ENCODE data around the gene HSD17B7.

Gene HSD17B7

DNA sequence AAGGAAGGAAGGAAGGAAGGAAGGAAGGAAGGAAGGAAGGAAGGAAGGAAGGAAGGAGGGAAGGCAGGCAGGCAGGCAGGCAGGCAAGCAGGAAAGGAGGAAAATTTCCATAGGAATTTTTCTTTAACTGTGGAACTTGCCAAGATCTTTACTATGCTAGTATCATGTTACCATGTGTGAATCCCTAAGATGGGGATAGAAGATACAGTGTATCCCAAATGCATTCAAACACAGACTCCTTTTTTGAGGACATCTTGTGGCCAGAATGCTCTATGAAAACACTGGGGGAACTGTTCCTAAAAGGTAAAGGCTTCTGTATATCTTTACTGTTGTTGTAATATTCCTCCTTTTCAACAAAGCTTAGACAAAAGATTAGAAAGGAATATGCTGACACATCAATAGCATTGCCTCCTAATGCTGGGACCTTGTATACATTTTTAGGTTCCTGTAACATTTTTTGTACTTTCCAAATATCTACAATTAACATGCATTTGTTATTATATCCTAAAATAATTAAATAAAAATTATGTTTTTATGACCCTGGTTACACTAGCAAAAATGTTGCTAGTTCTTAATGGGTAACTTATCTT is 49.8 kb downstream of the HSD17B7 start:
- H3K27ac ChIP-seq (ENCODE audit: low read depth, low read length): no peak overlapping the region
- no peaks in the 10 kb centered on the region for H3K9me3 ChIP-seq (ENCODE audit: control insufficient read depth, insufficient read depth, low read length)
- no peak overlapping the region for H3K9ac ChIP-seq (ENCODE audit: low read depth, low read length)
- no peak overlapping the region for H3K4me3 ChIP-seq (ENCODE audit: low read depth, low read length)
- no peaks in the 10 kb centered on the region for H3K36me3 ChIP-seq (ENCODE audit: control insufficient read depth, insufficient read depth, low read length)
- no peaks in the 10 kb centered on the region for H3K27me3 ChIP-seq (ENCODE audit: control insufficient read depth, insufficient read depth, low read length)
- no peaks in the 10 kb centered on the region for H3K4me1 ChIP-seq (ENCODE audit: control insufficient read depth, insufficient read depth, low read length)

DNA sequence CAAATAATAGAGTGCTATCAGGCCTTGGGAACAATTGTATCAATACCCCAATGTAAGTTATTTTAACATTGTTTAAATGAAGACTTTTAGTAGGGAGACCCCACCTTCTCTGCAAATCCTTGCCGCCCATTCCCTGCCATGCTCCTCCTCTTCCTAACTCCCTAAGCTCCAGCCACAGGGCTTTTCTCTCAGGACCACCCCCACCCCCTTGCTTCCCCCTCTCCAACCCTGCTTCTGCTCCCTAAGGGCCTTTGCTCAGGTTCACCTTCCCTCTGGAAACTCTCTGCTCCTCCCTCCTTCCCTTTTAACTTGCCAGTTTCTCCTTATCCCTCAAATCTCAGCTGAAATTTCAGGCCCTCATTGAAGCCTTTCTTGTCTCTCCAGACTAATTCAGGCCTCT is 53.7 kb downstream of the HSD17B7 start:
- Histone ChIP-seq H3K9ac (ENCODE audit: low read depth, low read length) (no peak overlapping the region), H3K27me3 (ENCODE audit: control insufficient read depth, insufficient read depth, low read length) (no peaks in the 10 kb centered on the region), H3K9me3 (ENCODE audit: control insufficient read depth, insufficient read depth, low read length) (no peaks in the 10 kb centered on the region)

DNA sequence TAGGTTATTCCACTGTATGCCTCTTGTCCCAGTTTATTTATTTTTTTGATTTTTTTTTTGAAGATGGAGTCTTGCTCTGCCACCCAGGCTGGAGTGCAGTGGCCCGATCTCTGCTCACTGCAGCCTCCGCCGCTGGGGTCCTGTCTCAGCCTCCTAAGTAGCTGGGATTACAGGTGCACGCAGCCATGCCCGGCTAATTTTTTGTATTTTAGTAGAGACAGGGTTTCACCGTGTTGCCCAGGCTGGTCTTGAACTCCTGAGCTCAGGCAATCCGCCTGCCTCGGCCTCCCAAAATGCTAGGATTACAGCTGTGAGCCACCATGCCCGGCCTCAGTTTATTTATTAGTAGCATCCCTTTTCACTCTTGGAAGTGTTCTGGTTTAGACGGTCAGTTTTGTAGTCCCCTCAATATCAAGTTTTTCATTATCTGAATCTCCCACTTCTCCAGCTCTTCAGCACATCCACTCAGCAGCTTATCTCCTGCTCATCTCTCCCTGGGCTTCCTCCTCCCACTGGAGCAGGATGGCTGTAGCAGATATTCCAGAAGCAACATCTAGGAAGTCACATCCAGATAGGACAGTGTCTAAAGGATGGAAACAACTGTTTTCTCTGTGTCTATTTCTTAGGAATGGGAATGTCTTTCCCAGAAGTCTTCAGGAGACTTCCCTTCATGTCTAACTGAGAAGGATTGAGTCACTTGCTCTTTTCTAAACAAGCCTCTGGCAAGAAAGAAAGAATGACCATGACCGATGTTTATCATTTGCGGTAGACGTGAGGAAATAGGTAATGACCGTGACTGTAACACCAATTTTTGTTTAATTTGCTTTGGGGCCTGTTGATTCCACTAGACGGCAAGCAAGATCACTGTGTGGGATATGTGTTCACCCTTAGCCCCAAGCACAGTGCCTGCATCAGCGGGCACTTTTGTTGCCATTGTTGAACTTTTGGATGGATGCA is 56.0 kb downstream of the HSD17B7 start:
- no peak overlapping the region for H3K4me3 ChIP-seq (ENCODE audit: low read depth, low read length)
- no peak overlapping the region for H3K27ac ChIP-seq (ENCODE audit: low read depth, low read length)
- no peaks in the 10 kb centered on the region for H3K27me3 ChIP-seq (ENCODE audit: control insufficient read depth, insufficient read depth, low read length)
- H3K9ac ChIP-seq (ENCODE audit: low read depth, low read length): no peak overlapping the region
- no peaks in the 10 kb centered on the region for H3K4me1 ChIP-seq (ENCODE audit: control insufficient read depth, insufficient read depth, low read length)
- H3K9me3 ChIP-seq (ENCODE audit: control insufficient read depth, insufficient read depth, low read length): no peaks in the 10 kb centered on the region
- H3K36me3 ChIP-seq (ENCODE audit: control insufficient read depth, insufficient read depth, low read length): no peaks in the 10 kb centered on the region

More for the DNA sequence above, 53.7 kb downstream of the HSD17B7 start:
- Histone ChIP-seq H3K36me3 (ENCODE audit: control insufficient read depth, insufficient read depth, low read length) (no peaks in the 10 kb centered on the region), H3K4me1 (ENCODE audit: control insufficient read depth, insufficient read depth, low read length) (no peaks in the 10 kb centered on the region), H3K27ac (ENCODE audit: low read depth, low read length) (no peak overlapping the region), H3K4me3 (ENCODE audit: low read depth, low read length) (no peak overlapping the region)

DNA sequence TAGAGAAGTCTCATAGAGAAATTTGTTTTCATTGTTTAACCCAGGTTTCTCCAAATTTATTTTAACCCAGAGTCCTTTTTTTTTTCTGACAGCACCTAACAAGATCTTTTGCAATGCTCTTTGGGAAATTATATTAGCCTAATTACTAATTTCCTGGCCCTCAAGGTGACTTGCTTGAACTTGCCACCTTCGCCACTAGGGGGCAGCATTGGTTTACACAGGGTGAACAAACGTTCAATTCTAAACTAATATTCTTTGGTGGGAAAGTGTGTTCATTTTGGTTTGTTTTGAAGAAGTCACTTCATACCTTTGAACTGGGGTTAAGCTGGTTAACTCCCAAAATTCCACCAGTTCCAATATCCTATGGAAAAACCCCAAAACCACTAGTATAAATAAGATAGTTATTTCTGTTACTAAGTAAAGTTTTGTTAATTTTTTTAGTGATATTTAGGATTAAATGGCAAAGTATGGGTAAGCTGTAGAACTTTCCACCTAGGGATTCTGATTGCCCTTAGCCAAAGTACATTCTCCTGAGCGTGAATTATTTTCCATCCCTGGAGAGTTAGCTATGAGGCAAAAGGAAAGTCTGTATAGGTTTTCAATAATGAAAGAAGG is 57.4 kb downstream of the HSD17B7 start:
- Histone ChIP-seq H3K4me1 (ENCODE audit: control insufficient read depth, insufficient read depth, low read length) (no peaks in the 10 kb centered on the region), H3K36me3 (ENCODE audit: control insufficient read depth, insufficient read depth, low read length) (no peaks in the 10 kb centered on the region), H3K4me3 (ENCODE audit: low read depth, low read length) (no peak overlapping the region), H3K27ac (ENCODE audit: low read depth, low read length) (no peak overlapping the region), H3K9ac (ENCODE audit: low read depth, low read length) (no peak overlapping the region), H3K27me3 (ENCODE audit: control insufficient read depth, insufficient read depth, low read length) (no peaks in the 10 kb centered on the region), H3K9me3 (ENCODE audit: control insufficient read depth, insufficient read depth, low read length) (no peaks in the 10 kb centered on the region)

DNA sequence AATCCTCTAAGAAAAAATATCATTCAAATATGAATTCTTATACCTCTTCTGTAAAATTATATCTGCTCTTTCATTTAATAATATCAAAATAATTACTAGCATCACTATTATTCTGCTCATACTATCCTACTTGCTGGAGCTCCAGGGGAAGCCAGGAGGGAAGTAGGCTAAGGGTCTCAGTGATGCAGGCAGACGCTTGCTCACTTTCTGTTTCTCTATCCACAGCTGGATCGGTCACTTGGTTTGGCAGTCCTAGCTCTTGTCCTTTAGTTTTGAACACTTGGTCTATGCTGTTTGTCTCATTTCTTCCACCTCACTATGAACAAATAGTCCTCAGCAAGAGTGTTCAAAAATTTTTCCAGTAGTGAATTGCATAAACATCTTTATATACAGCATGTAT is 59.2 kb downstream of the HSD17B7 start:
- Histone ChIP-seq H3K9ac (ENCODE audit: low read depth, low read length) (no peak overlapping the region), H3K27ac (ENCODE audit: low read depth, low read length) (no peak overlapping the region), H3K9me3 (ENCODE audit: control insufficient read depth, insufficient read depth, low read length) (no peaks in the 10 kb centered on the region), H3K4me1 (ENCODE audit: control insufficient read depth, insufficient read depth, low read length) (no peaks in the 10 kb centered on the region), H3K36me3 (ENCODE audit: control insufficient read depth, insufficient read depth, low read length) (no peaks in the 10 kb centered on the region), H3K4me3 (ENCODE audit: low read depth, low read length) (no peak overlapping the region), H3K27me3 (ENCODE audit: control insufficient read depth, insufficient read depth, low read length) (no peaks in the 10 kb centered on the region)

DNA sequence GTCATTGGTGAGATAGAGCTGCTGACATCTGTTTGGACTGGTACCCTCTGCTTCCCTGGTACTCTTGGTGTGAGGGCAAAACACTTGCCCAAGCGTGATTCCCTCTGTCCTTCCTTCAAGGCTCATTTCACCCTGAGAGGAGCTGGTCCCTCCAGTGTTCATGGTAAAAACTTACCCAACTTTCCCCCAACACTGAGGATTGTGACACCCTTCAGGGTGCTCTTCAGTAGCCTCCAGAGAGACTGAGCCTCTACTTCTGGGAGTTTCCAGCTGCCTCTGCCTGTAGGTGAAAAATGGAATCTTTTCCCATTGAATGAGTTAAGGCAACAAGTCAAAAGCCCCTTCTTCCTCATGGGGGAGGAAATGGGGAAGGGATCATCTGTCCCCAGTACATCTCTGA is 60.8 kb downstream of the HSD17B7 start:
- Histone ChIP-seq H3K27me3 (ENCODE audit: control insufficient read depth, insufficient read depth, low read length) (no peaks in the 10 kb centered on the region), H3K36me3 (ENCODE audit: control insufficient read depth, insufficient read depth, low read length) (no peaks in the 10 kb centered on the region), H3K4me3 (ENCODE audit: low read depth, low read length) (no peak overlapping the region), H3K27ac (ENCODE audit: low read depth, low read length) (no peak overlapping the region), H3K4me1 (ENCODE audit: control insufficient read depth, insufficient read depth, low read length) (no peaks in the 10 kb centered on the region), H3K9me3 (ENCODE audit: control insufficient read depth, insufficient read depth, low read length) (no peaks in the 10 kb centered on the region), H3K9ac (ENCODE audit: low read depth, low read length) (no peak overlapping the region)

DNA sequence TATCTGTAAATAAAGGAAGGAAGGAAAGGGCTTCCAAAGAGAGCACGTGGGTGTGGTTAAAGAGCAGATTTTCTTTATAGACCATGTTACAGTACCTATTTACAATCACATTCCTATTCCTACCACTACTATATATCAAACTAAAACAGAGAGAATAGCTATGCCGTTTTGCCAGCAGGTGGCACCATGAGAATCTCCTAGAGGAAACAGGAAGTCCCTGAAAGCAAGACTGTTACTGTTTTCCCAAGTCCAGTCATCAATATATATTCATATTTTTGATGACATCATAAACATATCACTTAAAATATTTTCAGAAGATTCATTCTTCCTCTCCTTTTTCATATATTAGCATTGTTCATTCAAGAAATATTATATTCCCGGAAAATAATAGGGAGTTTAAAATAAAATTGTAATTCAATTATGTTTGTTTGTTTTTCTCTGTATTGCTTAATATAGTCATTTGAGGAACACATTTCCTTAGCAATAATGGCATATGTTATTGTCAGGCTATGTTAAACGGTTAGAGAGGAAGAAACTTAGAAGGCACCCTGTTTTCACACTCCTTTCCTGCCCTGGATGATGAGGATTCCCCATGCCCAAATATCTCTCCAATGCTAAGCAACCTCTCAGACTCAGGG is 63.9 kb downstream of the HSD17B7 start:
- no peaks in the 10 kb centered on the region for H3K4me1 ChIP-seq (ENCODE audit: control insufficient read depth, insufficient read depth, low read length)
- H3K9ac ChIP-seq (ENCODE audit: low read depth, low read length): no peak overlapping the region
- H3K9me3 ChIP-seq (ENCODE audit: control insufficient read depth, insufficient read depth, low read length): no peaks in the 10 kb centered on the region
- H3K4me3 ChIP-seq (ENCODE audit: low read depth, low read length): no peak overlapping the region
- no peak overlapping the region for H3K27ac ChIP-seq (ENCODE audit: low read depth, low read length)
- no peaks in the 10 kb centered on the region for H3K36me3 ChIP-seq (ENCODE audit: control insufficient read depth, insufficient read depth, low read length)
- no peaks in the 10 kb centered on the region for H3K27me3 ChIP-seq (ENCODE audit: control insufficient read depth, insufficient read depth, low read length)

DNA sequence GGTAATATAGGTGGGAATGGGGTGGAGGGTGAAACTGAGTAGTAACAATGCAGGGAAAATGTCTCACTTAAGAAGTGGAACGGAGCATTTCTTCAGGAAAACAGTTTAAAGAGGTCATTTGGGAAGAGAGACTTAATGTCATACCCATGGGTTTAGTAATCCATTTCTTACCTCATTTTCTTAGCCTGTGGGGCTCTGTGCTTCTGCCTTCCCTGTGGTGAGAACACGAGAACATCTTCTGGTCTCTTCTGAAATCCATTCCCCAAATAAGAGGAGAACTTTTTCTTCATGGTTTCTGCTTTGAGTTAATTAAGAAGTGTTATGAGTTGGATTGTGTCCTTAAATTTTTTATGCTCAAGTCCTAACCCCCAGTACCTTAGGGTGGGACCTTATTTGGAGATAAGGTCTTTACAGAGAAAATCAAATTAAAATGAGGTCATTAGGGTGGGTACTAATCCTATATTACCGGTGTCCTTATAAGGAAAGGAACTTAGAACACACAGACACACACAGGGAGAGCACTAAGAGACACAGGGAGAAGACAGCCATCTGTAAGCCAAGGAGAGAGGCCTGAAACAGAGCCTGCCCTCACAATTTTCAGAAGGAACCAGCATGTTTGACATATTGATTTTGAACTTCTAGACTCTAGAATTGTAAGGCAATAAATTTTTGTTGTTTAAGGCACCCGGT is 65.1 kb downstream of the HSD17B7 start:
- H3K27ac ChIP-seq (ENCODE audit: low read depth, low read length): no peak overlapping the region
- no peaks in the 10 kb centered on the region for H3K27me3 ChIP-seq (ENCODE audit: control insufficient read depth, insufficient read depth, low read length)
- H3K4me3 ChIP-seq (ENCODE audit: low read depth, low read length): no peak overlapping the region
- no peaks in the 10 kb centered on the region for H3K9me3 ChIP-seq (ENCODE audit: control insufficient read depth, insufficient read depth, low read length)
- H3K4me1 ChIP-seq (ENCODE audit: control insufficient read depth, insufficient read depth, low read length): no peaks in the 10 kb centered on the region
- H3K9ac ChIP-seq (ENCODE audit: low read depth, low read length): no peak overlapping the region
- H3K36me3 ChIP-seq (ENCODE audit: control insufficient read depth, insufficient read depth, low read length): no peaks in the 10 kb centered on the region

DNA sequence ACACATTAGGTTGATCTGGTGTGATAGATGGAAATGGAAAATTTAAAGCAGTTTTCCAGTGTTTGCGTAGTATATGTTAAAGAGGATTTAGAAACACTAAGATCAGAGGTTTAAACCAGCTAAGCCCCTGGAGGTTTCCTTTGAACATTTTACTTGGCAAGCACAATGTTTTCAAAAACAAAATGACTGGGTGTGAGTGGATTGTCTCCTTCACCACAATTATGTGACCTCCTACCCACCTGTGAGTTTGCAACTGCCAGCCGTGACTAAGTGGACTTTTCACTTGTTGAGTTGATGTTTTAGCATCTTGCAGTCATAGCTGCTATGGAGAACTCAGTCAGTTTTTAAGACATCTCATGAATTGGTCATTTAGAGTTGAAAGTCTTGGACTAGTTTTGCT is 65.8 kb downstream of the HSD17B7 start:
- Histone ChIP-seq H3K27ac (ENCODE audit: low read depth, low read length) (no peak overlapping the region), H3K36me3 (ENCODE audit: control insufficient read depth, insufficient read depth, low read length) (no peaks in the 10 kb centered on the region), H3K4me1 (ENCODE audit: control insufficient read depth, insufficient read depth, low read length) (no peaks in the 10 kb centered on the region), H3K27me3 (ENCODE audit: control insufficient read depth, insufficient read depth, low read length) (no peaks in the 10 kb centered on the region), H3K4me3 (ENCODE audit: low read depth, low read length) (no peak overlapping the region), H3K9ac (ENCODE audit: low read depth, low read length) (no peak overlapping the region), H3K9me3 (ENCODE audit: control insufficient read depth, insufficient read depth, low read length) (no peaks in the 10 kb centered on the region)

DNA sequence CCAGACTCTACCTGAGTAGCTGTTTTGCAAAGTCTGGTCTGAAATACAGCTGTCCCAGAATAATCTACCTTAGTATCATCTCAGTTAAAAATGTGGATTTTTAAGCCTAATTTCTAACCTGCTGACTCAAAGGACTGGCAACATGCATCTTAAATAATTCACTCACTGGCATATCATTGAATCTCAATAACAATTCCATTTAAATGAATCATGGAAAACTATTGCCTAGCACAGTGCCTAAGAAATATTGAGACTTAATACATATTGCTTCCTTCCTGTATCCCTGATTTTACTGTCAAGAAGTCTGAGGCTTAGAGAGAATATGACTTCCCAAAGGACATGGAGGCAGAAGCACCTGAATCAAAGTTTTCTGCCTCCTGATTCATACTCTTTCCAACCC is 67.3 kb downstream of the HSD17B7 start:
- Histone ChIP-seq H3K4me3 (ENCODE audit: low read depth, low read length) (no peak overlapping the region), H3K4me1 (ENCODE audit: control insufficient read depth, insufficient read depth, low read length) (no peaks in the 10 kb centered on the region), H3K27ac (ENCODE audit: low read depth, low read length) (no peak overlapping the region), H3K27me3 (ENCODE audit: control insufficient read depth, insufficient read depth, low read length) (no peaks in the 10 kb centered on the region), H3K9ac (ENCODE audit: low read depth, low read length) (no peak overlapping the region), H3K9me3 (ENCODE audit: control insufficient read depth, insufficient read depth, low read length) (no peaks in the 10 kb centered on the region), H3K36me3 (ENCODE audit: control insufficient read depth, insufficient read depth, low read length) (no peaks in the 10 kb centered on the region)

Measured in HUES48 (cell line).